KBM-7 (cell line): Measurements from ENCODE around the gene PIP5K1C.
"Not testable (repeated sequence)": the region's sequence is repeated elsewhere in the genome, so short reads cannot be mapped to it uniquely, and the experiment has no call there.

Source experiments
- DNase-seq: peaks from one replicate; pipeline ENCODE4 v3.0.0-alpha.2; 2015
- in situ Hi-C: fragments of 300-500 bp; cut with MboI; formaldehyde crosslinking; loops from 2 replicates; pipeline ENCODE4 v1.14.3; 2020; ENCODE audit warnings: low sequenced_read_pairs, low pct_unique_long_range_greater_than_20kb, mixed read lengths

Gene PIP5K1C

GRCh38 chr19:3652422-3652821 lies 47.8 kb downstream of the PIP5K1C start:
- no peak for DNase-seq
- in situ Hi-C loops: no loop called here

DNA sequence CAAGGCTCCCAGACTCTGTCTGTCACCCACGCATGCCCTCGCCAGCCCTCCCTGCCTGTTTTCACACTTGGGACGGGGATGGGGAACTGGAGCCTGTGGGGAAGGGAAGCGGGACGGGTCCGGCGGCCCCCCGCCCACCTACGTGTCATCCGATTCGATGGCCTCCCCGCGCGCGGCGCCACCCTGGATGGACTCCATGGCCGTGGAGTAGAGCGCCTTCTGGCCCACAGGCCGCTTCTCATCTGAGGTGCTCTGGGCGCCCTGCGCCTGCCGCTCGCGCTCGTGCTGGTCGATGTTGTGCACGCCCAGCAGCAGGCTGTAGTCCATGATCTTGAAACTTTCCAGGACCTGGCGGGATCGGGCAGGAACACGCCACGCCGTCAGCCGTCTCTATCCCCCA lies 48.6 kb downstream of the PIP5K1C start:
- in situ Hi-C loops: no loop called here
- no peak for DNase-seq

DNA sequence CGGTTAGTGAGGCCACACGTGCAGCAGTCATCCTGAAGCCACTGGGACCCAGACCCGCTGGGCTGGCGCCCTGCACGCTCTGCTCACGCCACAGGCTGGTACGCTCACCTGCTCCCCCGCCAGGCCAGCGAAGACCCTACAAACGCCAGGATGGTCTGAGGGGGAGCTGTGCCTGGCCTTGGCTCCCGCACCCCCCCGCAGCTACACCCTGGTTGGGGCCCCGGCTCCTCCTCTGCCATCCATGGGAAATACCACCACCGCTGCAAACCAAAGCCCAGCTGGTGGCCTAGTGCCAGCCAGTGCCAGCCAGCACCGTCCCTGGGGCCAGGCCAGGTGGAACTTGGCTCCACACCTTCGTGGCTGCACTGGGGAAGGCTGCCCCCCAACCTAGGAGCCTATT lies 50.4 kb downstream of the PIP5K1C start:
- no peak for DNase-seq
- in situ Hi-C loops: no loop called here

DNA sequence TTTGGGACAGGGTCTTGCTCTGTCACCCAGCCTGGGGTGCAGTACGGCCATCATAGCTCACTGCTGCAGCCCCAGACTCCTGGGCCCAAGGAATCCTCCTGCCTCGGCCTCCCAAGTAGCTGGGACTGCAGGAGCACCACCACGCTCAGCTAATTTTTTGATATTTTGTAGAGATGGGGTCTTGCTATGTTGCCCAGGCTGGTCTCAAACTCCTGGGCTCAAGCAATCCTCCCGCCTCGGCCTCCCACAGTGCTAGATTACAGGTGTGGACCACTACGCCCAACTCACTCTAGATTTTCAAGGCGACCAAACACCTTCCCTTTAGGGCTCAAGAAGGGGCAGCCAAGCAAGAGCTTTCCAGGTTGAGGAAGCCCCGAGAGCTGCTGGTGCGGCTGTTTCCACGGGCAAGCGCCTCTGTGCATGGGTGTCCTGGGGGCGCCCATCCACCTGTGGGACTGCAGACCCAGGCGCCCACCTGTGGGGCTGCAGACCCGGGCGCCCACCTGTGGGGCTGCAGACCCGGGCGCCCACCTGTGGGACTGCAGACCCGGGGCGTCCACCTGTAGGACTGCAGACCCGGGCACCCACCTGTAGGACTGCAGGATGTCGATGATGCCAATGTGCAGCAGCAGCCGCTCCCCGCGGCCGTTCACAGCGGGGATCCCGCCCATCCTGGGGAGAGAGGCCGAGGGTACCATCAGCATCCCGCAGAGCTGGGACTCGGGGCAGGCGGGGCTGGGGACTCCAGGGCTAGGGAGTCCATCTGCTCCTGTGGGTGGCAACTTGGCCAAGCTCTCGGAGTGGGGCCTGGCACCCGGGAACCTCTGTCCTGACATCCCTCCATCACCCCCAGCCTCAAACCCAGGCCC lies 52.0 kb downstream of the PIP5K1C start:
- DNase-seq: no peak
- in situ Hi-C loops: no loop called here

DNA sequence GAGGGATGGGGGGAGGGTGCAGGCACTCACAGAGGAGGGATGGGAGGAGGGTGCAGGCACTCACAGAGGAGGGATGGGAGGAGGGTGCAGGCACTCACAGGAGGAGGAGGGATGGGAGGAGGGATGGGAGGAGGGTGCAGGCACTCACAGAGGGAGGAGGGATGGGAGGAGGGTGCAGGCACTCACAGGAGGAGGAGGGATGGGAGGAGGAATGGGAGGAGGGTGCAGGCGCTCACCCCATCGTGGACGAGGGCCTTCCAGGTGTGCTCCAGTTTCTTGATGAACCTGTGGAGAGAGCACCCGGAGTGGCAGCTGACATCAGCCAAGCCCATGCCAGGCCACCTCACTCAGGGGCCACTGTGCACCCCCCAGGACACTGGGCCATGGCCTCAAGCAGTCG lies 53.2 kb downstream of the PIP5K1C start:
- in situ Hi-C loops, DNase-seq: not testable (repeated sequence)

GRCh38 chr19:3646336-3647092 lies 53.8 kb downstream of the PIP5K1C start:
- in situ Hi-C loops: no loop called here
- no peak for DNase-seq

DNA sequence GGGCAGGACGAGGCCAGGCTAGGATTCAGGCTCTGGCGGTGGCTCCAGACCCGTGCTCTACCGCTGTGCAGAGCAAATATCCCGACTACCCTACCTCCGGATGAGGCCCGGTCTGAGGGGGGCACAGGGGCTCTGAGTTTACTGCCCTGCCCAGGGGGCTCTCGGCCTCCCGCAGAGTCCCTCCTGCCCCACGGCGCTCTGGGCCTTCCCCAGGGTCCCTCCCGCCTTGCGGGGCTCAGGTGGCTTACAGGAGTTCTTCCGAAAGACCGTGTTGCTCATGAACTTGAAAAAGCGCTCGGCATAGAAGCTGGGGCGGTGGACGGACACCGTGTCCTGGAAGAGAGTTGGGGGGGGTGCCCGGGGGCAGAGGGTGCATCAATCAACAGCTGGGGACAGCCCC lies 54.5 kb downstream of the PIP5K1C start:
- no peak for DNase-seq
- in situ Hi-C loops: no loop called here

- in situ Hi-C loops: no loop called here
- no peak for DNase-seq
These were observed 55.2 kb downstream of the PIP5K1C start for GRCh38 chr19:3645067-3645396.

DNA sequence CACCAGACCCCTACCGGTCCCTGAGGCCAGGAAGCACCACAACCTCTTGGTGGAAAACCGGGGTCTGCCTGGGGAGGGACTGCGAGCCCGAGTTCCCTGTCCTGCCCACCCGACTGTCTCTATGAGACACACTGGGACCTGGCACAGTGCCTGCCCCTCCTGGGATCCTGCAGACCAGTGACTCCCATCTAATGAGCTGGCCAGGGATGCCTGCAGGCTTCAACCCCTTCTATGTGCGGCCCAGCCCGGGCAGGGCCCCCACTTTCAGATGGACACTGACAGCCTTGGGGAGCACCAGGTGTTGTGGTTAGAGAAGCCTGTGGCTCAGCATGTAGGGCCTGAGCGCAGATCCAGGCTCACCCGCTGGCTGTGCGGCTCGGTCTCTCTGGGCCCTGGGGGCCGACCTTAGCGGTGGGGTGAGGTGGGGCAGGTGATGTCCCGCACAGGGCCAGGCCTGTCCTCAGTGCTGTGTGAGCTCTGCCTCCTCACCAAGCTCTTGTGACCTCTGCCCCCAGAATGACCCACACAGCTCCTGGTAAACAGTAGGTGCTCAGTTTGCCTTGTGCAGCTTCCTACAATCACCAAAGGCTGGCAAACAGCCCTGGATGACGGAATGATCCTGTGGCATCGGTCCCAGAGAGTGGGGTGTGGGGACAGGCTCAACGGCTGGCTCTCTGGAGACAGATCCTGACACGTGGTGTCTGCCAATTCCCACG lies 55.8 kb downstream of the PIP5K1C start:
- no peak for DNase-seq
- in situ Hi-C loops: no loop called here

DNA sequence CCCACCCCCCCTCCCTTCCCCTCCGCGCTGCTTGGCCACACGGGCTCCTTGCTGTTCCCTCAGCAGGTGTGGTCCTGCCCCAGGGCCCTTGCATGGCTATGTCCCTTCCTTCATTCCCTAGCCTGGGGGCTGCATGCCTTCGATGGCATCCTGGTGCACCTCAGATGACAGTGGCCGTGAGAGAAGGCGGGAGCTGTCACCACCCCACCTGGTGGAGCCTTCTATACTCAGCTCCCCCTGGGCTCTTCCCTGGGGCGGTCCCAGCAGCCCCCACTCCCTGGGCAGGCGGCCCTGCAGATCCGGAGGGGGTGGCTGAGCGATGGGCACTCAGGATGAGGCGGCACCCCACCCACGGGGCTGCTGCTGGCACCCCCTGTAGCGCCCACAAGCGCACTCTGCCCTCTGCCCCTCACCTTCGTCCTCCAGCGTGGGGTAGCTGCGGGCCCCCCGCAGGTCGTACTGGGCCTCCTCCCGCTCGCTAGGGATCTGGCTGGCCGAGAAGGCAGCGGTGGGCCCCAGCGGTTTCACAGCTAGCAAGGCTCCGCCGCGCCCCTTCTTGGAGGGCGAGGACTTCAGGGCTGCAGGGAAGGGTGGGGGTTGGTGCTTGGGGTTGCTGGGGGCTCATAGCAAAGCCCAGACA lies 56.5 kb downstream of the PIP5K1C start:
- DNase-seq: no peak
- in situ Hi-C loops: no loop called here

DNA sequence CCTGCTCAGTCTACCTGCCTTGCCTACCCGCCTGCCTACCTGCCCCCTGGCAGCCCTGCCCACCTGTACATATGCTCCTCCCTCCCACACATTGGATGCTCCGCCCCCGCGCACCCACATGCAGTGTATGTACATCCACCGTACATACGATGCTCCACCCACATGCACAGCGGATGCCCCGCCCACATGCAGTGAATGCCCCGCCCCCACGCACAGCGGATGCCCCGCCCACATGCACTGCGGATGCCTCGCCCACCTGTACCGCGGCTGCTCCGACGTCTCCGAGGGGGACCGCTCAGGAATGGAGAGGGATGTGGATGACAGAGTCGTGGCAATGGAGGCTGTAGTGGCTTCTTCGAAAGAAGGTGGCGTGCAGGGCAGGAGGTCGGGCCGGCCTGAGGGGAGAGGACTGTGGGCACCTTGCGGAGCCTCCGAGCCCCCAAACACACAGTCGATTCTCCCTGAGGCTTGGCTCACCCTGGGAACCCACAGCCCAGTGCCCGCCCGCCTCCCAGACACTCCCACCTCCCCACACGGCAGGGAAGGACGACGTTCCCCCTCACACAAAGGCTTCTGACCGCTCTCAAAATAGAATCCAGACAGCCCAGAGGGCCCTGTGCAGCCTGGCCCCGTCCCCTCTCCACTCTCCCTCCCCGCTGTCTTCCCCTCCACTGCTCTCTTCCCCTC lies 57.1 kb downstream of the PIP5K1C start:
- DNase-seq: no peak
- in situ Hi-C loops: no loop called here

GRCh38 chr19:3642296-3642695 lies 58.0 kb downstream of the PIP5K1C start:
- DNase-seq: no peak
- in situ Hi-C loops: no loop called here

- in situ Hi-C loops: no loop called here
- no peak for DNase-seq
These were observed 58.6 kb downstream of the PIP5K1C start for GRCh38 chr19:3641515-3642269.

- in situ Hi-C loops: no loop called here
- no peak for DNase-seq
These were observed 60.8 kb downstream of the PIP5K1C start for GRCh38 chr19:3639479-3639878.

DNA sequence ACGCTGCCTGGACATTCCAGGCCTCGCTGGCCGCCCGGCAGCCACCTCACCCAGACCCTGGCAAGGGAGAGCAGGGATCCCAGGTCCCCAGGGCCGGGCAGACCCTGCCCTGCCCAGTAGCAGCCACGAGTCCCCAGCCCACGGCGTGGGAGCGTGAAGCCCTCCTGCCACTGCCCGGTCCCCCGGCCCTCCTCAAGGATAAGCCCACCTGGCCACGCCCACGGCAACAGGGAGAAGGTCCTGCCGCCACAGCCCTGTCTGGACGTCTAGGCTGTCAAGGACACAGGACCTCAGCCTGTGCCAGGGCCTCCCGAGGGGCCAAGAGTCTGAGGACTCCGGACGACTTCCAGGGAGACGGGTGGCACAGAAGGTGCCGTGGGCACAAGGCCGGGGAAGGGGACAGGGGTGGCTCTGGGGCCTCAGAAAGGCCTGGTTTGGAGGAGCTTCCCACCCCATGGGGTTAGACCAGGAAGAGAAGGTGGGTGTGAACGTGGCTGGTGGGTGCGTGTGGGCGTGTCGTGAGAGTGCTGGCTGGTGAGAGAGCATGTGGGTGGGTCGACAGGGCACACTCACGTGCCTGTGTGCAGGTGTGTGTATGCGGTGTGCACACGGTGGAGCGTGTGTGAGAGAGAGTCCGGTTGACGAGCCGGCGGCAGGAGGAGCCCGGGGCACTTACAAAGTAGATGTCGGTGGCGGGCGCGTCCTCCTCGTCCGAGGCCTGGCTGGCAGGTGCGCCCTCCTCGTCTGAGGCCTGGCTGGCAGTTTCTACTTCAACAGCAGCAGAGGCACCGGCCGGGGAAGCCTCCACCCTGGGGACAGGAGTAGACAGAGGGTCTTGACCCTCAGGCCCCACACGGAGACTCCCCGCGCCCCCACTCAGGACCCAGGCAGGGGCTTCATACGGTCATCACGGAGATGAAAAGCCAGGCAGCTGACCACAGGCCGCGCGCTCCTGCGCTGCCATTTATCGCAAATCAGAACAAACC lies 61.8 kb downstream of the PIP5K1C start:
- DNase-seq: no peak
- in situ Hi-C loops: no loop called here

- DNase-seq: no peak
- in situ Hi-C loops: no loop called here
These were observed 62.6 kb downstream of the PIP5K1C start for GRCh38 chr19:3637621-3638020.

DNA sequence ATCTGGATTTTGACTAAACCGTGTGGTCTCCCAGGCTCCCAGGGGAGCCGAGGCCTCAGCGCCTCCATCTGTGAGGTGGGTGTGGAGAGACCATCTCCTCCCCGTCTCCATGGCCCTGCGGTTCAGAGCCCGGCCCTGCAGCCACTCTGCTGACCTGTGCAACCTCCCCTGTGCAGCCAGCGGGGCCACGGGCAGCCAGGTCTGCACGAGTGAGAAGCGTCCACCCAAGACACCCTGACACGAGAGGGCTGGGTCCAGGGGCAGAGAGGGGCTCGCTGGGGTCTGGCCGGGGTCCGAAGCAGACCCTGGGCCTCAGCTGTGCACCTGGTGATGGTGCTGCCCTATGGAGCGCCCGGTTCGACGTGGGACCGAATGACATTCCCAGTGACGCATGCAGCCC lies 63.3 kb downstream of the PIP5K1C start:
- in situ Hi-C loops: no loop called here
- DNase-seq: no peak
